Embryonic facial prominence (tissue), 1 donor: ENCODE measurements around the gene DPEP2NB.
"Not testable (repeated sequence)": the region's sequence is repeated elsewhere in the genome, so short reads cannot be mapped to it uniquely, and the experiment has no call there.

Experiments
- DNase-seq: peaks from one replicate; pipeline ENCODE4 v3.0.0-alpha.2; 2016; ENCODE audit errors: extremely low spot score

The DPEP2NB gene

GRCh38 chr16:68013440-68013839 lies 2.3 kb downstream of the DPEP2NB start:
- DNase-seq = no peak

GRCh38 chr16:68009872-68010271 lies 5.8 kb downstream of the DPEP2NB start:
- DNase-seq = not testable (repeated sequence)

GRCh38 chr16:68009157-68009735 lies 6.5 kb downstream of the DPEP2NB start:
- no peak for DNase-seq

DNA sequence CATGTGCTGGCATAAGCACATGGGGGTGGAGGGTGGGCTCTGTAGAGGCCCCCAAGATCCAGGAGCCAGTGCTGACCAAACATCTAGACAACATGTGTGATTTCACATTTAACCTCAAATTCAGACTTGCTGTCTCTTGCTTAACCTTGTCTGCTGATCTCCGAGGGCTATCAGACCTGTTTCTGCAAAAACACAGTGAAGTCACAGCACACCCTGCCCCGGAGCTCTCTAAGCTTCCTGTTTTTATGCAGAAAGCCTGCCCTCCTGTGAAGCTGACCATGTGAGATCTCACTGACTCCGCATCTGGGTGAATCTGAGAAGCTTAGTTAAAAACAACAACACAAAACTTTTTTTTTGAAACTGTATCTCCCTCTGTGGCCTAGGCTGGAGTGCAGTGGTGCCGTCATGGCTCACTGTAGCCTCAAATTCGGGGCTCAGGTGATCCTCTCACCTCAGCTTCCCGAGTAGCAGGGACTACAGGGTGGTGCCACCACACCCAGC lies 9.9 kb downstream of the DPEP2NB start:
- DNase-seq = no peak

DNA sequence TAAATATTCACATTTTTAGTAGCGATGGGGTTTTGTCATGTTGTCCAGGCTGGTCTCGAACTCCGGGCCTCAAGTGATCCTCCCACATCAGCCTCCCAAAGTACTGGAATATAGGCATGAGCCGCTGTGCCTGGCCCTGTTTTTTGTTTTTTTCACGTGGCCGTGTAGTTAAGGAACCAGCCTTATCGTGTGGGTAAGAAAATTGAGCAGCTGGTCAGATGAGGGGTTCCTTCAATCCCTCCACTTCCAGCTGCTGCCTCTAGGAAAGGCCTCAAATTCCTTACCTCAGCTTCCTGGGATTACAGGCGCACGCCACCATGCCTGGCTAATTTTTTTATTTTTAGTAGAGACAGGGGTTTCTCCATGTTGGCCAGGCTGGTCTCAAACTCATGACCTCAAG lies 10.5 kb downstream of the DPEP2NB start:
- DNase-seq = no peak

DNA sequence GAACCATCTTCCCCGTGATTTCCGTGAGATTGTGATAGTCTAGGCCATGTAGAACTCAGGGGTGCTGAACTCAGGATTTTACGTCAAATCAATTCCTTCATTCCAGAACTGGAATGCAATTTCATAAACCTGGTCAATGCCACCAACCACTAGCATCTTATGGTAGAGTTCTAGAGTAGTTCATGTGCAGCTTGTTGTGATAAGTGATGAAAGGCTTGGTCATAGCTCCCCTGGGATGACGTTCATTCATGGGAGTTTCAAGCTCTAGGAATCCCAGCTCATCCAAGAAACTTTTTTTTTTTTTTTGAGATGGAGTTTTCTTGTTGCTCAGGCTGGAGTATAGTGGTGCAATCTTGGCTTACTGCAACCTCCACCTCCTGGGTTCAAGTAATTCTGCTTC lies 12.7 kb downstream of the DPEP2NB start:
- DNase-seq = no peak

DNA sequence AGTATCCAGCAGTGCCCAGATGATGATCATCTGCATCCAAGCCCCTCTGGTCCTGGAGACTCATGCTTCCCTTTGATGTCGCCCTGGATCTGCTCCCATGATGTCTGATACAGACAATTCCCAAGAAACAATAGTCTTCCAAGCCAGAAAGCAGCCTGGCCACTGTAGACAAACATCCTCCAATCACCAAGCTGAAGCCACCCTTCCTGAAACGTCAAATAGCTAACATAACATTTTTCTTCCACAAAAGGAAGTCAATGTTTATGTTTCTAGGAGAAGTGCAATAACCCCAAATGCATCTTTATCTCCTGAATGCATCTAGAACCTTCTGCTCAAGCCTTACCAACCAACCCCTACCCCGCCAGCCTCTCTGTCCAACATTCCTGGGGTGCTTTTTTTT lies 15.3 kb downstream of the DPEP2NB start:
- no peak for DNase-seq

GRCh38 chr16:67999985-68000384 lies 15.7 kb downstream of the DPEP2NB start:
- DNase-seq = no peak

DNA sequence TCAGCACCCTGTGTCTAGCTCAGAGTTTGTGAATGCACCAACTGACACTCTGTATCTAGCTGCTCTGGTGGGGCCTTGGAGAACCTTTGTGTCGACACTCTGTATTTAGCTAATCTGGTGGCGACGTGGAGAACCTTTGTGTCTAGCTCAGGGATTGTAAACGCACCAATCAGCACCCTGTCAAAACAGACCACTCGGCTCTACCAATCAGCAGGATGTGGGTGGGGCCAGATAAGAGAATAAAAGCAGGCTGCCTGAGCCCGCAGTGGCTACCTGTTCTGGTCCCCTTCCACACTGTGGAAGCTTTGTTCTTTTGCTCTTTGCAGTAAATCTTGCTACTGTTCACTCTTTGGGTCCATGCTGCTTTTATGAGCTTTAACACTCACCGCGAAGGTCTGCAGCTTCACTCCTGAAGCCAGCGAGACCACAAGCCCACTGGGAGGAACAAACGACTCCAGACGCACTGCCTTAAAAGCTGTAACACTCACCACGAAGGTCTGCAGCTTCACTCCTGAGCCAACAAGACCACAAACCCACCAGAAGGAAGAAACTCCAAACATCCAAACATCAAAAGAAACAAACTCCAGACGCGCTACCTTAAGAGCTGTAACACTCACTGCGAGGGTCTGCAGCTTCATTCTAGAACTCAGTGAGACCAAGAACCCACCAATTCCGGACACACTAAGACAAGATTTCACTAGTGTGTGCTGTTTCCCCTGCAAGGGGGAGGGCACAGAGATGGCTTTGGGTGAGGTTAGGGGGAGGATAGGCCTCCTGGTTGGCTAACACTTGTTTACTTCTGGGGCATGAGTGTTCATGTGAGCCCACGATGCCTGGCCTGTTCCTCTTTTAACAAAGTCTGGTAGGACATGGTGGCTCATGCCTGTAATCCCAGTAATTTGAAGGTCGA lies 16.7 kb downstream of the DPEP2NB start, which contains the start of gene DPEP2:
Gene DPEP2 (minus strand): TSS at position 706 of the 910 bp plus-strand sequence. CDS start 6,272 bp downstream, outside the sequence.
- not testable (repeated sequence) for DNase-seq

DNA sequence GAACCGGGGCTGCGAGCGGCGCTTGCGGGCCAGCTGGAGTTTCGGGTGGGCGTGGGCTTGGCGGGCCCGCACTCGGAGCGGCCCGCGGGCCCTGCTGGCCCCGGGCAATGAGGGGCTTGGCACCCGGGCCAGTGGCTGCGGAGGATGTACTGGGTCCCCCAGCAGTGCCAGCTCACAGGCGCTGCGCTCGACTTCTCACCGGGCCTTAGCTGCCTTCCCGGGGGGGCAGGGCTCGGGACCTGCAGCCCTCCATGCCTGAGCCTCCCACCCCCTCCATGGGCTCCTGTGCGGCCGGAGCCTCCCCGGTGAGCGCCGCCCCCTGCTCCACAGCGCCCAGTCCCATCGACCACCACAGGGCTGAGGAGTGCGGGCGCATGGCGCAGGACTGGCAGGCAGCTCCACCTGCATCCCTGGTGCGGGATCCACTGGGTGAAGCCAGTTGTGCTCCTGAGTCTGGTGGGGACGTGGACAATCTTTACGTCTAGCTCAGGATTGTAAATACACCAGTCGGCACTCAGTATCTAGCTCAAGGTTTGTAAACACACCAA lies 17.4 kb downstream of the DPEP2NB start:
- DNase-seq = not testable (repeated sequence)

- no peak for DNase-seq
These were observed 19.0 kb downstream of the DPEP2NB start for GRCh38 chr16:67996666-67997065.

GRCh38 chr16:67995423-67995822 lies 20.3 kb downstream of the DPEP2NB start:
- DNase-seq = no peak

DNA sequence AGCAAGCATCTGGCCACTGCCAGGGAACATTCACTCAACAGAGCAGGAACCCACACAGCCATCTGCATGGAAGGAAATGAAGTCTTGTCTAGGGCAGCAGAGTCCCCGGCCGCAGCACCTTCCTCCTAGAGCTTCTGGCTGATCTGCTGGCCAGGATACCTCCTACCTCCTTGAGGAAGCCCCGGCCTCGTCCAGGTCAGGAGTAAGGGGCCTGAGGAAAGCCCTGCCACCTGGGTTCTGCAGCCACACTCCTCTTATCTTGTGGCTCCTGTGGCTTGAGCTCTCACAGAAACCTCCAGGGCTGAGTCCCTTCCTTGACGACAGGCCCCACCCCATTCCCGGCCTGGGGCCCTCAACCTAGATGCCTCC lies 21.7 kb downstream of the DPEP2NB start:
- DNase-seq = not testable (repeated sequence)

GRCh38 chr16:67993207-67994039 lies 22.3 kb downstream of the DPEP2NB start:
- DNase-seq = peak; percentile 54

DNA sequence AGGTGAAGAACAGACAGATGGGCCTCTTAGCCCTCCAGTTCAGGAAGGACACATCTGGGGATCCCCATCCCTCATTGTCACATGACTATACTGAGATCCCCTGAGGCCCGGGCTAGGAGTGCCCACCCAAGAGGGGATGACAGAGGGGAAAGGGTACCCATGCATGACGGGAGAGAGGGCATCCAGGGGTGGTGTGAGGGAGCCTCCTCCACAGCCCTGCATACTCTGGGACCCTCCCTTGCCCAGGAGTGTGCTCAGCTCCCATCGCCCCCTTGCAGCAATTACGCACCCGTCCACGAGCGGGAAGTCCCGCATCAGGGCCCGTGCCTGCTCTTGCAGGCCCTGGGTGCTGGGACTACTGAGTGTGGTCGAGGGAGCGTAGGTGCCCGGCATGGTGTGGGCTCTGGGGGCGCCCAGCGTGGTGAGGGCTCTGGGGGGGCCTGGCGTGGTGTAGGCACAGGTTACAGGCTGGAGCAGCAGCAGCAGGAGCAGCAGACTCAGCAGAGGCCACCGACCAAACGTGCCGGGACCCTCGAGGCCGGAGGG lies 23.0 kb downstream of the DPEP2NB start:
- no peak for DNase-seq

DNA sequence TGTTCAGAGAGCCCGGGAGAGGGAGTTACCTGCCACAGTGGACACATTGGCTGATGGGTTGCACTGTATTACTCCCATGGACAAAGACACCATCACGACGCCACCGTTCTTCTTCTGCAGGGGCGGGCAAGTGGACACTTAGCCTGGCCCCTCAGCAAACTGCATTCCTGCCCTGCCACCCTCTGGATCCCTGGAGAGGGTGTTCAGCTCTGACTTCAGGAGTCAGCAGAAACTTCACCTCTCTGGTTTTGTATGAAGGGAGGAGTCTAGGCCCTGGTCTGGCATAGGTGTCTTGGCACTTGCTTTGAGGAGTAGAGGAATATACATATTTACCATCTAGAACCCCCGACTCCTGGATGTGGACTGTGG lies 25.7 kb downstream of the DPEP2NB start:
- no peak for DNase-seq

DNA sequence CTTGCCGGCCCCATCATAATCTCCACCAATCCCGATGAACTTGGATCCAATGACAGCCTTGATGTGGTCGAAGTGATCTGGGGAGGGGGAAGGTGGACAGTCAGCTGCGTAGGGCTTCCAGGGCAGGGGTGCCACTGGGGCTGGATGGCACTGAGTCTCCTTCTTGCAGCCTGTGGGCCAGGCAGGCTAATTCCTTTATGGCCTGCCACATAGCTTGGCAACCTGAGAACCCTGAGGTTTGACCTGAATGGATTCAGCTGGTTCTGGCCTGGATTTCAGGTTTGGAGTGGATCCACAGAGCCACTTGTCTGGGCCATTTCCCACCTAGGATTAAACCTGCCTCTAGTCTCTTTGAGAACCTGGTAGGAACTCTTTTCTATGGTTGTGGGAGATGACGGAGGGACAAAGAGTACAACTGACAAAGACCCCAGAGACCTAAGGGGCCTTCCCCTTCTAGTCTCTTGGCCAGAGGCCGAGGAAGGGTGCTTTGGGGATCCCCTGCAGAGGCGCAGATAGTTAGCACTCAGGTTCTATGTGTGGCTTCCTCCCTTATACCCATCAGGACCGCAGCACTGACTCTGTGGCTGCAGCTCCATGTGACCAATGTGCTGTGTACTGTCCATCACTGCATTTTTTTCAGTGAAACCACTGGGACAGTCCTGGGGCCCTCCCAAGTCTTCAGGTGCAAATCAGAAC lies 26.2 kb downstream of the DPEP2NB start:
- no peak for DNase-seq

GRCh38 chr16:67988675-67989074 lies 27.0 kb downstream of the DPEP2NB start:
- no peak for DNase-seq

GRCh38 chr16:67987460-67988160 lies 28.1 kb downstream of the DPEP2NB start:
- no peak for DNase-seq

DNA sequence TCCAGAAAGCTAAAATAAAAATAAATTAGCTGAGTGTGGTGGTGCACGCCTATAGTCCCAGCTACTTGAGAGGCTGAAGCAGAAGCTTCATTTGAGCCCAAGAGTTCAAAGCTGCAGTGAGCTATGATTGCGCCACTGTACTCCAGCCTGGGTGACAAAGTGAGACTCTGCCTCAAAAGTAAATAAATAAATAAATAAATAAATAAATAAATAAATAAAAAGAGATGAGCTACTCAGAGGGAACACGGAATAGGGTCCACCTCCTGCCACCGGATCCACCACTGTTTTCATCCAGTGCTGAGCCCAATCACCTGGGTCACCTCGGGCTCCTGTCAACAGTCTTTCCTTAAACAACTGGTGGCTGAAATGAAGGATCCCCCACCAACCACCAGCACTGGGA lies 28.8 kb downstream of the DPEP2NB start:
- no peak for DNase-seq
